ENCODE measurements around the gene TMEM126B.
"Not testable (repeated sequence)": the region's sequence is repeated elsewhere in the genome, so short reads cannot be mapped to it uniquely, and the experiment has no call there.

The TMEM126B gene

DNA sequence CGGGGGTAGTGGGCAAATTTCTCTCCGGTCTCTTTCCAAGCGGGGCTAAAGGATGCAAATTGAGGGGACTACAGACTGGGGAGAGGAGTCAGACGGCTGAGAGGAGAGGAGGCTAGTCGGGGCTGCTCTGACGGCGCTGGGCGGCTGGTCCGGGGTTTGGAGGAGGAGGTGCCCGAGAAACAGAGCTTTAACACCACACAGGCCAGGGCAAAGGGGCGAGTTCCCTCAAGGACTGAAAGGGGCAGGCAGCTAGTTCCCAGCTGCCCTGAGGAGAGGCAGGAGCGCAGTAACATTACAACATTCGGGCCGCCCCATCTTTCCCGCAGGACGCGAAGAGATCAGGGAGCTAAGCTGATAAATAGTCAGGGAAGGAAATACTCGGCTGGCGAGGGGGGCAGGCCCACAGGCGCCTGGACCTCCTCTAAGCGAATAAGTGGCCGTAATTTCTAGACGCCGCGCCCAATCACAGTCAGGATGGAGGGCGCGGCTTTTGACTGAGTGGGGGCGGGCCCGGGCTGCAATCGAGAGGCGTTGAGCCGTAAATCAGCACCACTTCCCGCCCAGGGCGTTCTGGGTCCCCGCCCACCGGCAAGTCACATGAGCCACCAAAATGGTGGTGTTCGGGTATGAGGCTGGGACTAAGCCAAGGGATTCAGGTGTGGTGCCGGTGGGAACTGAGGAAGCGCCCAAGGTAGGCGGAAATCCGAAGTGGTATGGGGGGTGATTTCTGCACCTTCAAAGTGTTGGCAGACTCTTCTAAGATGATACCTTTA is at the start of gene TMEM126B:
TSS of gene TMEM126B (plus strand) at position 596 of the 773 bp plus-strand sequence. CDS start at position 611, 15 bp downstream.
- DNase-seq = peak; percentile 97

DNA sequence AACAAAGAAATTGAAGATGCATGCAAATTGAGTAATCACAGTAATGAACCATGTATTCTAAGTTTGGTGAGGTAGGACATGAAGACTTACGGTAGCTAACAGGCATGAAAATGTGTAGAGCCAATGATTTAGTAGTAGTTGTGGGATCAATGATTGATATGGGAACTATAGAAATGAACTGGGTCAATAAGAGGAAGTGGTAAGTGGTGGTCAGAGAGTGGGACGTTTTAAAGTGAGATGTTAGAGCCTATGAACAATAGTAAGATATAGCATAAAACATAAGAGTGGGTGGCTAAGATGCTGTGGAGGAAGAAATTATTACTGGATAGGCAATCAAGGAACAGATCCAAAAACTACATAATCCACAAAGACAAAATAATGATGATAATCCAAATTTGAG is 46.3 kb upstream of the TMEM126B start:
- DNase-seq = no peak

DNA sequence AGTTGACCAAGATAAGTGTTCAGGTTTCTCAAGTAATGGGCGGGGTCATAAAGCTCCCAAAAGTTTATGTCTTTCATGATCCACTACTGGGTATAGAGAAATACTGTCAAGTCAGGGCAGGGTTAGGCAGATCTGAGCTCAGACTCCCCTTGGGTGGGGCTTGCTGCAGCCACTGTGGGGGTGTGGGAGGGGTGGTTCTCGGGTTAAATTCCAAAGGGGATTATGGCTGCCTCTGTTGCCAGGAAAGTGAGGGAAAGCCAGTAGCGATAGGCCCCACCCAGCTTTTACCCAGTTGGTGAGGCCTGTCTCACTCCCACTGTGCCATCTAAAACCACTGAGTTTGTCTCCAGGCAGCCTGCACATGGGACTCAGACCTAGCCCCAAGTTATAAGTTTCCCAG is 39.0 kb upstream of the TMEM126B start:
- no peak for DNase-seq

DNA sequence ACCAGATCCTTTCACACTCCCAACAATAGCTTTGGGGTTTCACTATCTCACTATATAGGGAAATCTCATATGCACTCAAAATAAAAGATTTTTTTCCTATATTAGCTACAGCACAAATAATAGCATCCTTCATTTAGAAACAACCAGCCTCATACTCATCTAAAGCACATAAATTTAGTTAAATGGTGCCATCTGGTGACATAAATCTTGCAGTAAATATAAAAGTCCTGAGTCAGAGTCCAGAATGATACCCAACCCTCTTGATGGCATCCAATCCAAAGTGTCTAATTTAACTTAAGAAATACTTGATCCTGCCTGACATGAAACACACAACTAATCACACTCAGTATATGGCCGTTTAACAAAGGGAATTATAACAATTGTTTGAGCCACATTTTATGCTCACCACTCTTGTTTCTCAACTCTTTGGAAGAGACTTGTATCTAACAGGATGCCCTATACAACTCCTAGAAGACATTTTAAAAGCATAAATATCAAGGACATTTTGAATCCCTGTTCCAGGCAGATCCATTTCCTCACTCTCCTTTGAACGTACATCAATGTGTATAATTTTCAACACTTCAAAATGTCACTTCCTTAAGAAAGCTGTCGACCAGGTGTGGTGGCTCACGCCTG is 37.4 kb upstream of the TMEM126B start:
- no peak for DNase-seq

DNA sequence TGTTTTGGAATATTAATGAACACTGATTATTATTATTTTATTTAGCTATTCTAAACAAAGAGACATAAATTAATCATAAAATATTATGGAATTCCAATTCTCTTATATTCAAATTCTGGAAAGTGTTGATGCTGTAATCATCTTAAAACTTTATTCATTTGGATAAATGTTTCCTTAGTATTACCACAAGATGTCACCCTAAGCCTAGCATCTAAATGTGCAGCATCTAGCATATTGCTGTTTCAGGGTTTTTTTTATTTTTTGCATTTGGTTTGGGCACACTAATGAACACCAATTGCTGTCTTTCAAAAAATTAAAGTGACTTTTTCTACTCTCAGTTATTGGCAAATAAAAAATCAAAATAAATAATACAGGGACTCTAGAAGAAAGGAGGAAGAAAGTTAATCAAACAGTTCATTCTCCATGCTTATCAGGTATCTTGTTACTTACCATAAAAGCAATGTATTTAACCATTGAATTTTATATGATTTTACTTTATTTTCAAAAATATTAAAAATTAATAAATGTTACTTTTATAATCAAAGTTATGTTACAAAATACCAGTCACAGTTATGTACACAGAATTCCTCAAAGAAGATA is 33.0 kb upstream of the TMEM126B start:
- DNase-seq = no peak

DNA sequence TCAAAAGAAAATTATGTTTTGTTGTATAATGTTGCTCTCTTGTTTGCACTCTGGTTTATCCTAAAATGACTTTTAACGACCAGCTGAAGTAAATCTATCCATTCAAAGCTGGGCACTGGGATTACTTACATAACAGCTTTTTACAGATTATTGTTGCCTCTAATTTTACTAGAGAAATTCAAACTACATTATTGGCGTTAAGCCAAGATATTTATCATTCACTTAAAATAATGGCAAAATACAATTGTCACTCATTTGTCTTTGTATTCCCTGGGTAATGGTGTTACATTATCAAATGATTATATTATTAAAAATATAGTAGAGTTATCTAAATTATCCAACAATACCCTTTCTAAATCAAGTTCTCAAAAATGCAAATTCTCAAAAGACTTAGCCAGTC is 31.5 kb upstream of the TMEM126B start:
- no peak for DNase-seq

DNA sequence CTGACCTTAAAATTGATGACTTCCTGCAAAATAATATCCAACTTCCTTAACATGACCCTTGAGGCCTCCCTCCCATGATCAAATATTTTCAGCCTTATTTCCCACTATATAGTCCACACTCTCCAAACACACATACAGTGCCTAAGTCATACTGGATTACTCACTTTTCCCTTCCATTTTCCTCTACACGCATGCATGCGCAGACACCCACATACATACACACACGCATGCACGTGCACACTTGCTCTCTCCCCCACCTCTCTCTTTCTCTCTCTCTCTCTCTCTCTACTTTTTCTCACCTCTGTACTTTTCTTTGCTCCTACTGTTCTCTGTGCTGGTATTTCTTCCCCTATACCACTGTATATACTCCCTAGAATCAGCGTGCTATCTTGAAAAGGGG is 29.3 kb upstream of the TMEM126B start:
- no peak for DNase-seq

DNA sequence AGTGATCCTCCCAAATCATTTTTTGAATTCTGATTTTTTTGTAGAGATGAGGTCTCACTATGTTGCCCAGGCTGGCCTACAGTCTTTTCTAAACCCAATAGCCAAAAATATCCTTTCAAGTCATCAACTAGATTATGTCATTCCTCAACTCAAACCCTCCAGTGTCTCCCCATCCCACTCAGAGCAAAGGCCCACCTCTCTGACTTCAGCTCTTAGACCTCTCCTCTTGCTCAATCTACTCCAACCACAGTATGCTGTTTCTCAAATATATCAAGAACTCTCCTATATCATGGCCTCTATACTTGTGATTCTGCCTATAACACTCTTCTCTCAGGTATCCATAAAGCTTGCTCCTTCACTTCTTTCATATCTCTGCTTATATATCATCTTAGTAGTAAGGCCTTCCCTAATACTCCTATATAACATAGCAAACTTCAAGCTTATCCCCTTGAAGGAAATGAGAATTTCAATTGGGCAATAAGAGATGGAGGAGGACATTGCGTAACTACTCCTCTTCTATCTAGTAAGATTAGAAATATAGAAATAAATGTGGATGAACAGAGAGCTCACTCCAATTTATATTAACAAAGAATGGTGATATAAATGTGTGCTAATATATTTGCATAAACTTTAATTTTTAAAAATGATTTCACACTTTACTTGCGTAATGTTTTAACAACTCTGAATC is 25.7 kb upstream of the TMEM126B start:
- DNase-seq = no peak

DNA sequence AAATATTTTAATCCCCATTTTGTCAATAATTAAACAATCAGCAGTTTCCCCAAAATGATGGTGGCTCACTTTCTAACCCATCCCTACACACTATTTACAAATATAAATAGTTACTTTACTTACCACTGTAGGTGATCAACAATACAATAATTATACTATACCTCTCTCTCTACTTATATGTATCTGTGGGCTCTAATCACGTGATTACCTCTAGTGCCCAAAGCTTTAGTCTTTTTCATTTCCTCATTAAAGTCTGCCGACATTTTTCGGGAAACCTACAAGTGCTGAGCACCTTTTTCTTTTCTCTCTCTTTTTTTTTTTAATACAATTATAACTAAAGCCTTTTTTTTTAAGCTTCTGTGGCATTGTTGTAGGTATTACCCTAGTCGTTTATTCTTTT is 25.2 kb upstream of the TMEM126B start:
- DNase-seq = no peak

DNA sequence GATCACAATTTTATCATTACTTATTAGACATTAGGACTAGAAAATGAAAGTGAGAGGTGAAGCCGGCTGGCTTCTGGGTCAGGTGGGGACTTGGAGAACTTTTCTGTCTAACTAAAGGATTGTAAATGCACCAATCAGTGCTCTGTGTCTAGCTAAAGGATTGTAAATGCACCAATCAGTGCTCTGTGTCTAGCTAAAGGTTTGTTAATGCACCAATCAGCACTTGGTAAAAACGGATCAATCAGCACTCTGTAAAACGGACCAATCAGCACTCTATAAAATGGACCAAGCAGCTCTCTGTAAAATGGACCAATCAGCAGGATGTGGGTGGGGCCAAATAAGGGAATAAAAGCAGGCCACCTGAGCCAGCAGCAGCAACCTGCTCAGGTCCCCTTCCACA is 22.2 kb upstream of the TMEM126B start:
- DNase-seq = not testable (repeated sequence)

DNA sequence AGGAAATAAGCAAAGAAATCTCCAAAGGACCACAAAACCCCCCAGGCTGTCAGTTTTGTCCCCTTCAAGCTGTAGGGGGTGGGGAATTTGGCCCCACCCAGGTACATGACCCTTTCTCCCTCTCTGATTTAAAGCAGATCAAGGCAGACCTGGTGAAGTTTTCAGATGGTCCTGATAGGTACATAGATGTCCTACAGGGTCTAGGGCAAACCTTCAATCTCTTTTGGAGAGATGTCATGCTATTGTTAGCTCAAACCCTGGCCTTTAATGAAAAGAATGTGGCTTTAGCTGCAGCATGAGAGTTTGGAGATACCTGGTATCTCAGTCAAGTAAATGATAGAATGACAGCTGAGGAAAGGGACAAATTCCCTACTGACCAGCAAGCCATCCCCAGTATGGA is 19.8 kb upstream of the TMEM126B start:
- not testable (repeated sequence) for DNase-seq

DNA sequence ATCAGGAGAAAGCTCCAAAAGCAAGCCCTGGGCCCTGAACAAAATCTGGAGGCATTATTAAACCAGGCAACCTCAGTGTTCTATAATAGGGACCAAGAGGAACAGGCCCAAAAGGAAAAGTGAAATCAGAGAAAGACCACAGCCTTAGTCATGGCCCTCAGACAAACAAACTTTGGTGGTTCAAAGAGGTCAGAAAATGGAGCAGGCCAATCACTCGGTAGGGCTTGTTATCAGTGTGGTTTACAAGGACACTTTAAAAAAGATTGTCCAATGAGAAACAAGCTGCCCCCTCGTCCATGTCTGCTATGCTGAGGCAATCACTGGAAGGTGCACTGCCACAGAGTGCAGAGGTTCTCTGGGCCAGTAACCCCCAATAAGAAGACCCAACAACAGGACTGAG is 19.1 kb upstream of the TMEM126B start:
- DNase-seq = not testable (repeated sequence)

DNA sequence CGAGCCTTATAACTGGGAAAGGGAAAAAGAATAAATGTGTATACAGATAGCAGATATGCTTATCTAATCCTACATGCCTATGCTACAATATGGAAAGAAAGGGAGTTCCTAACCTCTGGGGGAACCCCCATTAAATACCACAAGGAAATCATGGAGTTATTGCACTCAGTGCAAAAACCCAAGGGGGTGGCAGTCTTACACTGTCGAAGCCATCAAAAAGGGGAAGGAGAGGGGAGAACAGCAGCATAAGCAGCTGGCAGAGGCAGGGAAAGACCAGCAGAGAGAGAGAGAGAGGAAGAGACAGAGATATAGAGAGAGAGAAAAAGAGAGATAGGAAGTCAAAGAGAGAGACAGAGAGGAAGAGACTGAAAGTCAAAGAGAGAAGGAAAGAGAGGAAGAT is 16.8 kb upstream of the TMEM126B start:
- not testable (repeated sequence) for DNase-seq

DNA sequence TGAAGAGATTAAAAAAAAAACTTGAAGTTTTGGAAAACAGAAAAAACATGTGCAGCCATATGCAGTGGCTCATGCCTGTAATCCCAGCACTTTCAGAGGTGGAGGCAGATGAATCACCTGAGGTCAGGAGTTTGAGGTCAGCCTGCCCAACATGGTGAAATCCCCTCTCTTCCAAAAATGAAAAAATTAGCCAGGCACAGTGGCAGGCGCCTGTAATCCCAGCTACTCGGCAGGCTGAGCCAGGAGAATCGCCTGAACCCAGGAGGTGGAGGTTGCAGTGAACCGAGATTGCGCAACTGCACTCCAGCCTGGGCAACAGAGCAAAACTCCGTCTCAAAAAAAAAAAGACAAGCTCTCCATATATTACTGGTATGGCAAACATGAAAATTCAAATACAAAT is 8.9 kb upstream of the TMEM126B start:
- DNase-seq = no peak

DNA sequence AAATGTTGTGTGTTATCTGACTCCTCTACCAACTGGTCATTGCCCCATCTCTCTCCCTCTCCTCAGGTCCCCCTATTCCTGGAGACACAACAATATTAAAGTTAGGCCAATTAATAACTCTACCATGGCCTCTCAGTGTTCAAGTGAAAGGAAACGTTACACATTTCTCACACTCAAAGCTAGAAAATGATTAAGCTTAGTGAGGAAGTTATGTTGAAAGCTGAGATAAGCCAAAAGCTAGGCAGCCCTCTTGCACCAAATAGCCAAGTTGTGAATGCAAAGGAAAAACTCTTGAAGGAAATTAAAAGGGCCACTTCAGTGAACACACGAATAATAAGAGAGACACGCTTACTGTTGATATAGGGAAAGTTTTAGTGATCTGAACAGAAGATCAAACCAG is 8.1 kb upstream of the TMEM126B start:
- DNase-seq = no peak

DNA sequence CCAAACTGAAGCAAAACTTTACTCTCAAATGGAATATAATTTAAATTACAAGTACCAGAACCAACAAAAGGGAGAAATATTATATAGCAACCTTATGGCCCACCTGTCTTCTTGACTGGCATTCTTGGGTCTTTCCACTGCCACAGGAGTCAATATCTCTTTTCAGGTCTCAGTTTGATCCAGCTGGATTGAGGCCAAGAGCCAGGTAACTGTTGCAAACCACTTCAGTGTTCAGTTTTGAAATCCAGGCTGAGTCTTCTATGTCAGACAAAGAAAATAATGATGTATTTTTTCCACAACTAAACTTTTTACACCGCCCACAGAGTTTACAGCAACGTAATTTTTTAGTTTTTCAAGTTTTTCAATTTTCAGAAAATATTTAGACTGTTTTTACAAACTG is 1.9 kb upstream of the TMEM126B start:
- no peak for DNase-seq

DNA sequence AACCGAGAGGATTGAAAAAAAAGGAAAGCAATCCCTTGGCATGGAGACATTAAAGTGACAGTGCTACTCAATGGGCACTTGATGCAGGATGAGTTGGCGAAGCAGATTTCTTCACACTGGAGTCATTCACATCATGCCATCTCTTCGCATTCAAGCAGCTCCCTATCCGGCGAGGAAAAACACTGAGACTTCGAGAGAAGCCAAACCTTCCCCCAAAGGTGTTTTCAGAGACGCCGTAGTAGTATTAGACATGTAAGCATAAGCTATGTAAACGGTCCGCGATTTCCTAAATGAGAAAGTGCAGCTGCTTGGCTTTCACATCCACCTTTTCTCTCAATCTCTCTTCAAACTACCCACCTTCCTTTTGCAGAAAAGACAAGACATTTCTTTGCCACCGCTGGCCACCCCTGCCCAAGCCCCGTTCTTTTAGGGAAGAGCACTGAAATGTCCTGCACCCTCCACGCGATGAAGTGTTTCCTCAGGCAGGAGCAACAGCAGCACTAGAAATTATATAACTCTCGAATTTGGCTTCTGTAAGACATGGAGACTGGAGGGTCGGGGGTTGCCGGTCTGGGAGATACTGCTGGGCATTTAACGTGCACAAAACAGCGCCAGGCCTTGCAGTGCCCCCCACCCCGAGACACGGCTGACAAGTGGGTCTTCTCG is 928 bp upstream of the TMEM126B start, which contains the start of gene DLG2:
TSS of gene DLG2 (minus strand) at position 13 of the 666 bp plus-strand sequence.
- DNase-seq = no peak

DNA sequence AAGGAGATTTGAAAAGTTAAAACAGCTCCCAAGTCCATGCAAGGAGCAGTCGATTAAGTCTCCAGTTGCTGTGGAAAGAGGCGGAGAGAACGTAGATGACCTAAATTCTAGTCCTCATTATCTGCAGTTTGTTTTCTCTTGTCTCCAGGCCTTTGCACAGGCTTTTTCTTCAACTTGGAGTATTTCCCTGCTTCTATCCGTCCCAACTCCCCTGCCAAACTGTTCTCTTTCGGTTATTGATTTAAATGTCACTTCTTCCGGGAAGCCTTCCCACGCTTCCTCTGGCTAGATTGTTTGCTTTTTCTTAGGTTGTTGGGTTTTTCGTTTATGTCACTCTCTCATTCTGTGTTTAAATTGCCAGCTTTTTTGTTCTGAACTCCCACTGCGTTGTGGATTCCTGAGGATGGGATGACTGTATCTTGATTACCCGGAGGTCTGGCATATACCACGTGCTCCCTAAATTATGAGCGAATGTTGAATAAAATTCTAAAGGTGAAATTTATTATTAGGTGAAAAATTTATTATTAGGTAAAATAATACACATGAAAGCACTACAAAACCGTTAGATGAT is 463 bp downstream of the TMEM126B start:
- peak; percentile 16 for DNase-seq

DNA sequence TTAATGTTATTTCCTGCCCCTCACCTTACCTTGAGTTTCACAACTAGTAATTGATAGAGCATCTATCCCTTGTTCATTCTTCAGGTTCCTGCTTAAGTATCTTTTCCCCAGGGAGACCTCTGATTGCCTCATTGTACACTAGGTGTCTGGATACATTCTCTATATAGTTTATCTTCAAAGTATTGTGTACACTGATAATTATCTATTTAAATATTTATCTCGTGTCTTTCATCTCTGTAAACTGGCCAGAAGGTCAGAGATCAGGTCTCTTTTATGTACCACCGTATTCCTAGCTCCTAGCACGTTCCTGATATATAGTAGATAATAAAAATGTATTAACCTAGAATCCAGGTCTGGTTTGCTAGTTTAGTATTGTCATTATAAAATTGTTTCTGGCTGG is 6.4 kb downstream of the TMEM126B start:
- DNase-seq = no peak

DNA sequence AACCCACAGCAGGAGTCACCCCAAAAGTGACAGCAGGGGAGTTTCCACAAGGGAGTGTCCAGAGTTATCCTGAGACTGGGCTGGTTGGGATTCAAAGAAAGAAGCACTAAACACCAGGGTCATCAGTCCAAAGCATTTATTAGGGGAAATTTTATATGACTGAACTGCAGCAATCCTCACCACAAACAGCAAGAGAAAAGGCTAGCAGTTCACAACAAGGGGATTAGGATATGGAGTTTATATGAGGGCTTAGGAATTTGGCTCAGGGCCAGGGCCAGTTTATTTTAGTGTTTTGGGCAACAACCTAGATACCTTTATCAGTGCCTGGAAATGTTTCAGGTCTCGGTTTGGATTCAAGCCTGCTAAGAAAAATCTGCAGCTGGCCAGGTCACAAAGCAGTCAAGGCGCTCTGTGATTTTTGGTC is 14.8 kb downstream of the TMEM126B start:
- no peak for DNase-seq

DNA sequence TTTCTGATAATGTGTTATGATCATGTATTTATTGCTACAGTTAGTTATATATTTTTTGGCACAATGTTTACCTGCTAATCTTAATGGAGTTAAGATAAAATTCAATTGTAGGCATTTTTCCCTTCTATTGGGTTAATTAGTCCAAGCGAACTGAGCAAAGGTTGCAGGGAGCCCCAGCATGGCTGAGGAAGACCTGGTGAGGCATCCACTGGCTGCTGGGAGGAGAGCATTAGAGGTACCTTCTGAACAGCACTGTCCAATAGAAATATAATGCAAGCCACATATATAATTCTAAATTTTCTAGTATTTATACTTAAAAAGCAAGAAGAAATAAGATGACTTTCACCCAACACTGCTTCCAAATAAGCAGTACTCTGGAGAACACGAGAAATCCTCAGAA is 18.7 kb downstream of the TMEM126B start:
- DNase-seq = no peak

DNA sequence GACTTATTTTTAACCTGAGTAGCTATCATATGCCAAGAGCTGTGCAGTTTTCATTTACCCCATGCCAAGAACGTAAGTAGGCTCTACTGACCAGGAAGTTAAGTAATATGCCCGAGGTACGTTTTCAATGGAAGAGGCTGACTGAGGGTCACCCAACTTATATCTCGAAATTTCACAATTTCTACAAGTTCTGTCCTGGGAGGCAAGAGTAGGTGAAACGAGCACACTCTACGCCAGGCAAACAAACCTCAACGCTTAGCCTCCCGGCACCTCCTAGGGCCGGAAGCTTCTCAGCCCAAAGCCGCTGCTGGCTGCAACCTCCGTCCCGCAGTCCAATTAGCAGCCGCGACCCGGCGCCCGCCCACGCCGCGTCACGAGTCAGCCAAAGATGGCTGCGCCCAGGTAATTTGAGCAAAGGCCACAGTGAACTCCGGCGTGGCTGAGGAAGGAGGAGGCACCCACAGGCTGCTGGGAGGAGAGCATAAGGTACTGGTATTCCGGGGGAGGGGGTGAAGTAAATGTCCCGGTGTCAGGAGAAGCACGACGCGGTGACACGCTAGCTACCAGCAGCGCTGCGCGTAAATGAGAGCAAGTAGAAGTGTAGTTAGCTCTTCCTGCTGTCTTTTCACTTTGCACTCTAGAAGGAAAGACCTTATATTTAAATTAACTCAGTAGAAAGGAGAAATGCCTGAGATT is 19.4 kb downstream of the TMEM126B start, which contains the start of gene TMEM126A:
TSS of gene TMEM126A (plus strand) at position 364 of the 696 bp plus-strand sequence. CDS start 2,289 bp downstream, outside the sequence.
- peak; percentile 92 for DNase-seq
